HG03442 (cell line): ENCODE results near the gene RBM17.
A peak's percentile ranks its signal among the peaks of the same experiment; 100 is the strongest.
"Not testable (repeated sequence)": the region's sequence is repeated elsewhere in the genome, so short reads cannot be mapped to it uniquely, and the experiment has no call there.

Source experiments
- ATAC-seq: cut with Tn5 transposase; IDR thresholded peaks from one replicate; pipeline ENCODE4 v1.9.1; 2021; ENCODE audit warnings: mild to moderate bottlenecking, moderate library complexity; ENCODE audit not compliant: unreplicated experiment

Gene RBM17

GRCh38 chr10:6055929-6056328, 32.9 kb upstream of the RBM17 start:
- no peak for ATAC-seq

GRCh38 chr10:6056411-6057135, 32.3 kb upstream of the RBM17 start:
- no peak for ATAC-seq

GRCh38 chr10:6058682-6059475, 30.0 kb upstream of the RBM17 start:
- peak; percentile 44 for ATAC-seq

GRCh38 chr10:6059506-6059905, 29.3 kb upstream of the RBM17 start:
- no peak for ATAC-seq

GRCh38 chr10:6061056-6061455, 27.8 kb upstream of the RBM17 start:
- ATAC-seq, result no peak

- ATAC-seq, result no peak
Measured at GRCh38 chr10:6062101-6062771, 26.6 kb upstream of the RBM17 start, which contains the start of gene IL2RA. Gene IL2RA, minus strand, starts transcription at chr10:6062367. Its CDS starts 216 bp downstream, at chr10:6062151.

GRCh38 chr10:6064119-6064518, 24.7 kb upstream of the RBM17 start:
- no peak for ATAC-seq

- ATAC-seq, result not testable (repeated sequence)
Measured at GRCh38 chr10:6064726-6065125, 24.1 kb upstream of the RBM17 start.

GRCh38 chr10:6065406-6065805, 23.4 kb upstream of the RBM17 start:
- ATAC-seq, result no peak

GRCh38 chr10:6065835-6066234, 23.0 kb upstream of the RBM17 start:
- ATAC-seq, result no peak

- ATAC-seq, result no peak
Measured at GRCh38 chr10:6067457-6067856, 21.4 kb upstream of the RBM17 start.

- no peak for ATAC-seq
Measured at GRCh38 chr10:6068006-6068405, 20.8 kb upstream of the RBM17 start.

- ATAC-seq, result peak; percentile 52
Measured at GRCh38 chr10:6068422-6068821, 20.4 kb upstream of the RBM17 start.

- ATAC-seq, result no peak
Measured at GRCh38 chr10:6069081-6069931, 19.5 kb upstream of the RBM17 start.

GRCh38 chr10:6070660-6071059, 18.2 kb upstream of the RBM17 start:
- ATAC-seq, result no peak

GRCh38 chr10:6071181-6072175, 17.4 kb upstream of the RBM17 start:
- ATAC-seq, result no peak

- ATAC-seq, result peak; percentile 39
Measured at GRCh38 chr10:6072215-6072934, 16.5 kb upstream of the RBM17 start.

- no peak for ATAC-seq
Measured at GRCh38 chr10:6074489-6075301, 14.1 kb upstream of the RBM17 start.
